Activated CD4-positive, alpha-beta memory T cell treated with anti-CD3 and anti-CD28 coated beads for 36 hours (primary cell): Measurements from ENCODE around the gene PTTG1IP. TPM values are rescaled to one million over a fixed set of nuclear protein-coding genes. Genes with fewer than 3 reads are reported as not detected.

ENCODE experiments used
- CTCF ChIA-PET: fragments of 350-600 bp; sonication (Branson Sonifier 250); formaldehyde crosslinking; loops from one replicate; lab custom pipeline; 2021; ENCODE audit warnings: antibody characterized with exemption, inconsistent platforms; lab: Charles Lee
- POLR2A ChIA-PET: fragments of 350-600 bp; sonication (Branson Sonifier 250); formaldehyde crosslinking; loops from one replicate; lab custom pipeline; 2021; ENCODE audit warnings: antibody characterized with exemption; lab: Charles Lee
- DNase-seq: peaks from one replicate; pipeline ENCODE4 v3.0.0-alpha.2; 2020
- H3K27ac Mint-ChIP-seq: one replicate; pipeline ENCODE4 v1.8.0; 2021; ENCODE audit warnings: mixed read lengths
- H3K27me3 Mint-ChIP-seq: one replicate; pipeline ENCODE4 v1.8.0; 2021; ENCODE audit warnings: mixed read lengths
- H3K36me3 Mint-ChIP-seq: one replicate; pipeline ENCODE4 v1.8.0; 2021; ENCODE audit warnings: mixed read lengths
- H3K4me1 Mint-ChIP-seq: one replicate; pipeline ENCODE4 v1.8.0; 2021; ENCODE audit warnings: low read depth, mixed read lengths
- H3K4me3 Mint-ChIP-seq: one replicate; pipeline ENCODE4 v1.8.0; 2021; ENCODE audit warnings: mild to moderate bottlenecking, mixed read lengths
- H3K9me3 Mint-ChIP-seq: one replicate; pipeline ENCODE4 v1.8.0; 2021; ENCODE audit warnings: mixed read lengths
- intact Hi-C: fragments of 100-400 bp; cut with micrococcal nuclease; formaldehyde crosslinking; loops from one replicate; pipeline ENCODE4 v1.15.1; 2023
- total RNA-seq, 2 experiments: library from RNA; stranded (reverse); gene quantifications; one replicate each; pipeline ENCODE4 v1.2.3, GENCODE V29; 2021

Gene PTTG1IP
- total RNA-seq, 2 experiments from 2014 or later: 43.0 to 44.4 TPM

GRCh38 chr21:44899768-44900558 lies 26.5 kb upstream of the PTTG1IP start:
- DNase-seq: no peak
- Mint-ChIP-seq H3K27ac (no peak overlapping the region), H3K36me3 (peaks cover 51% of the 10 kb centered on the region), H3K9me3 (no peaks in the 10 kb centered on the region), H3K27me3 (no peaks in the 10 kb centered on the region), H3K4me1 (no peaks in the 10 kb centered on the region), H3K4me3 (no peak overlapping the region)
- ChIA-PET POLR2A (no interaction called here), CTCF (no interaction called here)
- intact Hi-C loops: no loop called here

GRCh38 chr21:44898851-44899767 lies 25.6 kb upstream of the PTTG1IP start:
- Mint-ChIP-seq H3K27ac (no peak overlapping the region), H3K4me1 (no peaks in the 10 kb centered on the region), H3K27me3 (no peaks in the 10 kb centered on the region), H3K9me3 (no peaks in the 10 kb centered on the region), H3K4me3 (no peak overlapping the region), H3K36me3 (peaks cover 45% of the 10 kb centered on the region)
- POLR2A ChIA-PET: interaction anchor here (1.6 kb wide), 1 partner anchor 11 kb away, joined by 4 read pairs; no protein-coding TSS in a partner anchor
- intact Hi-C loops: no loop called here
- CTCF ChIA-PET: interaction anchor here (1.0 kb wide), 1 partner anchor 51 kb away, joined by 3 read pairs; no protein-coding TSS in a partner anchor
- no peak for DNase-seq

- H3K4me1 Mint-ChIP-seq: peaks cover 8% of the 10 kb centered on the region
- intact Hi-C loops: no loop called here
- ChIA-PET CTCF (interaction anchor here (0.7 to 6.3 kb wide), 5 partner anchors 14 to 230 kb away, joined by 3 to 76 read pairs (median 4); no protein-coding TSS in a partner anchor), POLR2A (interaction anchor here (0.9 to 1.6 kb wide), 3 partner anchors 12 to 29 kb away, joined by 3 to 5 read pairs (median 4); no protein-coding TSS in a partner anchor)
- H3K9me3 Mint-ChIP-seq: no peaks in the 10 kb centered on the region
- peaks cover 39% of the 10 kb centered on the region for H3K36me3 Mint-ChIP-seq
- H3K4me3 Mint-ChIP-seq: no peak overlapping the region
- H3K27me3 Mint-ChIP-seq: no peaks in the 10 kb centered on the region
- no peak for DNase-seq
- peak overlapping the region; percentile 18 for H3K27ac Mint-ChIP-seq
These were observed 24.6 kb upstream of the PTTG1IP start for GRCh38 chr21:44898011-44898488.

- POLR2A ChIA-PET: interaction anchor here (0.9 to 1.9 kb wide), 4 partner anchors 13 to 30 kb away, joined by 3 to 5 read pairs (median 4); no protein-coding TSS in a partner anchor
- H3K4me1 Mint-ChIP-seq: peaks cover 13% of the 10 kb centered on the region
- peaks cover 33% of the 10 kb centered on the region for H3K36me3 Mint-ChIP-seq
- CTCF ChIA-PET: interaction anchor here (0.7 to 6.3 kb wide), 5 partner anchors 14 to 231 kb away, joined by 3 to 76 read pairs (median 4); no protein-coding TSS in a partner anchor
- intact Hi-C loops: no loop called here
- no peak for DNase-seq
- H3K9me3 Mint-ChIP-seq: no peaks in the 10 kb centered on the region
- no peaks in the 10 kb centered on the region for H3K27me3 Mint-ChIP-seq
- H3K4me3 Mint-ChIP-seq: no peak overlapping the region
- H3K27ac Mint-ChIP-seq: no peak overlapping the region
These were observed 24.0 kb upstream of the PTTG1IP start for GRCh38 chr21:44897326-44898010.

- intact Hi-C loops: no loop called here
- peaks cover 13% of the 10 kb centered on the region for H3K4me1 Mint-ChIP-seq
- H3K36me3 Mint-ChIP-seq: peaks cover 26% of the 10 kb centered on the region
- H3K27ac Mint-ChIP-seq: no peak overlapping the region
- no peaks in the 10 kb centered on the region for H3K9me3 Mint-ChIP-seq
- H3K4me3 Mint-ChIP-seq: no peak overlapping the region
- no peaks in the 10 kb centered on the region for H3K27me3 Mint-ChIP-seq
- POLR2A ChIA-PET: interaction anchor here (1.5 to 1.9 kb wide), 3 partner anchors 15 to 35 kb away, joined by 4 to 5 read pairs (median 4); no protein-coding TSS in a partner anchor
- CTCF ChIA-PET: interaction anchor here (1.2 to 6.3 kb wide), 3 partner anchors 15 to 33 kb away, joined by 3 to 76 read pairs (median 16); partner anchors contain the start of gene ITGB2
- DNase-seq: no peak
These were observed 23.2 kb upstream of the PTTG1IP start for GRCh38 chr21:44896561-44897286.

GRCh38 chr21:44895859-44896258 lies 22.4 kb upstream of the PTTG1IP start:
- Mint-ChIP-seq H3K4me1 (peaks cover 13% of the 10 kb centered on the region), H3K27me3 (no peaks in the 10 kb centered on the region), H3K36me3 (peaks cover 21% of the 10 kb centered on the region), H3K9me3 (no peaks in the 10 kb centered on the region), H3K27ac (peak overlapping the region; percentile 9), H3K4me3 (no peak overlapping the region)
- intact Hi-C loops: no loop called here
- ChIA-PET POLR2A (interaction anchor here (1.3 to 1.9 kb wide), 3 partner anchors 10 to 36 kb away, joined by 4 read pairs; no protein-coding TSS in a partner anchor), CTCF (interaction anchor here (0.6 to 6.3 kb wide), 6 partner anchors 16 to 104 kb away, joined by 3 to 76 read pairs (median 4); partner anchors contain the start of gene ITGB2)
- DNase-seq: no peak

GRCh38 chr21:44894687-44895302 lies 21.3 kb upstream of the PTTG1IP start:
- ChIA-PET POLR2A (interaction anchor here (1.3 to 1.5 kb wide), 5 partner anchors 9 to 38 kb away, joined by 3 to 9 read pairs (median 4); no protein-coding TSS in a partner anchor), CTCF (interaction anchor here (1.0 to 6.3 kb wide), 10 partner anchors 11 to 384 kb away, joined by 3 to 76 read pairs (median 10); partner anchors contain the start of genes PTTG1IP and UBE2G2)
- no peak for DNase-seq
- Mint-ChIP-seq H3K27me3 (no peaks in the 10 kb centered on the region), H3K27ac (no peak overlapping the region), H3K4me1 (peaks cover 13% of the 10 kb centered on the region), H3K4me3 (no peak overlapping the region), H3K36me3 (peaks cover 14% of the 10 kb centered on the region), H3K9me3 (no peaks in the 10 kb centered on the region)
- intact Hi-C loops: no loop called here

- DNase-seq: no peak
- POLR2A ChIA-PET: interaction anchor here (1.3 to 1.5 kb wide), 3 partner anchors 13 to 39 kb away, joined by 3 to 9 read pairs (median 4); no protein-coding TSS in a partner anchor
- CTCF ChIA-PET: interaction anchor here (0.9 to 6.3 kb wide), 14 partner anchors 11 to 383 kb away, joined by 3 to 76 read pairs (median 6); partner anchors contain the start of genes ITGB2, PTTG1IP and UBE2G2
- Mint-ChIP-seq H3K27ac (peak overlapping the region; percentile 24), H3K27me3 (no peaks in the 10 kb centered on the region), H3K36me3 (peaks cover 11% of the 10 kb centered on the region), H3K4me3 (no peak overlapping the region), H3K4me1 (peaks cover 13% of the 10 kb centered on the region), H3K9me3 (no peaks in the 10 kb centered on the region)
- intact Hi-C loops: no loop called here
These were observed 20.6 kb upstream of the PTTG1IP start for GRCh38 chr21:44893948-44894656.

GRCh38 chr21:44893278-44893556 lies 19.7 kb upstream of the PTTG1IP start:
- Mint-ChIP-seq H3K4me3 (no peak overlapping the region), H3K4me1 (peaks cover 13% of the 10 kb centered on the region), H3K9me3 (no peaks in the 10 kb centered on the region), H3K27ac (no peak overlapping the region), H3K36me3 (peaks cover 6% of the 10 kb centered on the region), H3K27me3 (no peaks in the 10 kb centered on the region)
- POLR2A ChIA-PET: no interaction called here
- DNase-seq: no peak
- intact Hi-C loops: no loop called here
- CTCF ChIA-PET: interaction anchor here (0.6 to 6.3 kb wide), 16 partner anchors 10 to 383 kb away, joined by 3 to 76 read pairs (median 6); partner anchors contain the start of genes ITGB2 and PTTG1IP
